GM21576 (cell line): ENCODE results near the gene C9orf72.

Experiments
- ATAC-seq: cut with Tn5 transposase; IDR thresholded peaks from one replicate; pipeline ENCODE4 v1.9.1; 2021; ENCODE audit warnings: mild to moderate bottlenecking, moderate library complexity; ENCODE audit not compliant: unreplicated experiment

Gene C9orf72

DNA sequence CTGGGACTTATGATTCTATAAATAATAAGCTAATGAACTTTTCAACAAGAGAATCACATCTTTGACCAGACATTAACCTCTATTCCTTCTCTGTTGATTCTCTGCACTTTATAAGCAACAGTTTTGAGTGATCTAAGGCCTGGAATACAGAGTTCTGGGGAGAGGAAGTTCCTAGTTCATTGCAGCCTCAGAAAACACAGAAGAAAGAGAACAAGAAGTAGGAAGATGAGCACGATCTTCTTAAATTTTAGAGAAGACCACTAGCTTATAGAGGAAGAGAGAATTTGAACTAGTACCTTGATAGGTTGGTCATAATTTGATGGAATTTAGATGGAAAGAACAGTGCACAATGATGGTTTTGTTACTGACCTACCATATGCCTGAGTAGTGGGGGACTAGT lies 8.5 kb upstream of the C9orf72 start:
- no peak for ATAC-seq

DNA sequence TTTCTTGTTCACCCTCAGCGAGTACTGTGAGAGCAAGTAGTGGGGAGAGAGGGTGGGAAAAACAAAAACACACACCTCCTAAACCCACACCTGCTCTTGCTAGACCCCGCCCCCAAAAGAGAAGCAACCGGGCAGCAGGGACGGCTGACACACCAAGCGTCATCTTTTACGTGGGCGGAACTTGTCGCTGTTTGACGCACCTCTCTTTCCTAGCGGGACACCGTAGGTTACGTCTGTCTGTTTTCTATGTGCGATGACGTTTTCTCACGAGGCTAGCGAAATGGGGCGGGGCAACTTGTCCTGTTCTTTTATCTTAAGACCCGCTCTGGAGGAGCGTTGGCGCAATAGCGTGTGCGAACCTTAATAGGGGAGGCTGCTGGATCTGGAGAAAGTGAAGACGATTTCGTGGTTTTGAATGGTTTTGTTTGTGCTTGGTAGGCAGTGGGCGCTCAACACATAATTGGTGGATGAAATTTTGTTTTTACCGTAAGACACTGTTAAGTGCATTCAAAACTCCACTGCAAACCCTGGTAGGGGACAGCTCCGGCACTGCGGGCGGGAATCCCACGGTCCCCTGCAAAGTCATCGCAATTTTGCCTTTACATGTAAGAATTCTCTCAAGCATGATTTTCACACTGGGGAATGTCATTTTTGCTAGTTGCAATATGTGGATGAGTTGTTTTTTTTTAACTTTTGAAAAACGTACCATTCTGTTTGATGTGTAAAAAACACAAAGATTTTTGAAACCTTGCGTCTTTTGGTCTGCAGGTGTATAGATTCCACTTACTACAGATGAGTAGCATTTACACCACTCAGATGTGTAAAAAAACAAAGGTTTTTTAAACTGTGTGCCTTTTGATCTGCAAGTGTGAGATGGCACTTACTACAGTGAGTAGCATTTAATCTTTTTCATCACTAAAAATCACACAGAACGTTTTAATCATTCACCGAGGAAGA lies 631 bp upstream of the C9orf72 start:
- peak; percentile 83 for ATAC-seq

DNA sequence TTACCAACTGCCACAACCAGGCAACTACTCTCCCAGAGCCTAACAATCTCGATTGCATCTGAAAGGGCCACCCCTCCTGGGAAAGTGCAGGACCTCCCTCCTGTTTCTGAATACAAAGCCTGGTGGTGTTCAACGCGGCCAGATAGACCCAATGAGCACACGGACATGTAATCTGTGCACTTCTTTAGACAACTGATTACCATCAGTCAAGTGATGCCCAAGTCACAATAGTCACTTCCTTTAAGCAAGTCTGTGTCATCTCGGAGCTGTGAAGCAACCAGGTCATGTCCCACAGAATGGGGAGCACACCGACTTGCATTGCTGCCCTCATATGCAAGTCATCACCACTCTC lies 739 bp downstream of the C9orf72 start:
- ATAC-seq: peak; percentile 44

DNA sequence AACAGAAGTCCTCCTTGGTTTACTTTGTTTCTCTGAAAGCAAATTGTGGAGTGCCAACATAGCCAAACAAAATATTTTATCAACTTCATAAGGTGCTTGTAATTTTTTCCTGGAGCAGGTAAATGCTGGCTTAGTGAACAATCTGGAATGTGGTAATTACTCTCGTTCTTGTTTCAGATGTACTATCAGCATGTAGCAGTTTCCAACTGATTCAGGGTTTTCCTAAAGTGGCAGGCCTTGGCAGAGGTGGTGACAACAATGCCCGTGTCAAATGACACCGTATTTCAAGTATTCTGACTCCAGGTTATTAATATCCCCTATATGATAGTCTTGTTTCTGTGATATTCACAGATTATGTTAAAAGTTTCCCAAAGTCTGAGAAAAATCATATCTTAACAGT lies 1.2 kb downstream of the C9orf72 start:
- no peak for ATAC-seq

DNA sequence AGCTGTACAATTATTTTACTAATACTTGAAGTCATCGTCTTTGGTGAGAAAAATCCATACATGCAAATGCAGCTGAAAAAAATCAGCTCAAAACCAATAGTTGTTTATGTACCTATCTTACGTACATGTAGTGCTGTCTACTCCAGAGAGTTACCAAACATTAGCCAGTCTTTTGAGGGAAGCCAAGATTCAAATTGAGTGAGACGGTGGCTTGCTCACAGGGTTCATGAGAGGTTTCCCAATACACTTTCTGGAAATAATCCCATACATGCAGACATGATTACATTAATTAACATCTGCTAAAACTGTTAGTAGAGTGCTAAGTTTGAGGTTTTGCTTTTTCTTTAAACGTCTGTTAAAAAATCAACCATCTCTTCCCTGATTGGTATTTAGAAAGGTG lies 2.3 kb downstream of the C9orf72 start:
- no peak for ATAC-seq

DNA sequence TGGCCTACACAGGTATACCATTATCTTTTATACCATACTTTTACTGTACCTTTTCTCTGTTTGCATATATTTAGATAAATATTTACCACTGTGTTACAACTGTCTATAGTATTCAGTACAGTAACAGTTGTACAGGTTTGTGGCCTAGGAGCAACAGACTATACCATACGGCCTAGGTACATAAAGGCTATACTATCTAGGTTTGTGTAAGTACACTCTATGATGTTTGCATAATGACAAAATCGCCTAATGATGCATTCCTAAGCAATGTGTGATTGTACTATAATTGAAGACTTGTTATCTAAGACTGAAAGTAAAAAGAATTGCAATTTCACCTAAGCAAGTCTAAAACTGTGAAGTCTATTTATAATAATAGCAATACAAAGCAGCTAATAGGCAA lies 3.9 kb downstream of the C9orf72 start:
- no peak for ATAC-seq

DNA sequence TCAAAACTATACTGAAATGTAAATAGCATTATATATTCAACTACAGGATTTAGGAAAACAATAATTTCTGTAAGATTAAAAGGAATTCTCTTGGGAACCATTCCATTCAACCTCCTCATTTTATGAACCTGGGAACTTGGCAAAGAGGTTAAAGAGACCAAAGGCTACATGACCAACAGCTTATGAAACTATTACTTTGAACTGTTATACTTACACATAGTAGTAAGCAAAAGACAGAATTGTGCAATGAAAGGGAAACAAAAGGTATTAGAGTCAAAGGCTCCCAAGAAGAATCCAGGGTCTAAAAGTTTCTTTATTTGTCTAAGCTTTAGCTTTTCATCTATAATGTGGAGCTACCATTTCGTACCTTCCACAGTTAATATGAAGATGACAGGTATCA lies 7.2 kb downstream of the C9orf72 start:
- no peak for ATAC-seq

DNA sequence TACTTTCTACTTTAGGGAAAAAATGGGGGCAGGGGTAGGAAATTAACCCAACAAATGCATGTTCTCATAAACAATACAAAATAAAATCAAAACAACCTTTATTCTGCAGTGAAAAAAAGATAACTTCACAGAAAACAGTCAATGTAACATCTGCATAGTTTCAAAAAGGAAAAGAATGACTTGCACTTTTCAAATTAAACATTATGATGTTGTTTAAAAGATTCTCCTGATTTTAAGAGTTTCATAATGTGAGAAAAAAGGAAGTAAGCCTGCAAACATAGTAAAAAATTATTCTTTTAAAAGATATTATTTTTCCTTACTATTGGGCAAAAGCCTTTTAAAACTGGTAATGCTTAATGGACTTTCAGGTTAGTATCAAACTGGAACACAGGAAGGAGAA lies 7.6 kb downstream of the C9orf72 start:
- ATAC-seq: no peak

DNA sequence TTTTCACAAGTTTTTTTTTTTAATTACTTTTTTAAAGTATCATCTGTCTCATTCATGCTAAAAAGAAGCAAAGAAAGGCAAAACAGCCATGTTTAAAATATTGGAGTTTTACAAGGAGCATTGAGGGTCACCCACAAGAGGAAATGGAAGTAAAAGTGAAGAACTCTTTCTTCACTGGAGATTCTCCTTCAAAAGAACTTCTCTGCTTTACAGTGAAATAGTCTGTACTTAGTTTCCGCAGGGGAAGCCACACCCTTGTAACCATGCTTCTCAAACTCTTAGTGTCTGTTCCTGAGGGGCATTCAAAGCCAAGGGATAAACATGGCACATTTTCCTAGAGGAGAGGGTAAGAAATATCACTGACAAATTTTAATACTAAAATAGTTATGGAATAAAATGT lies 8.6 kb downstream of the C9orf72 start:
- peak; percentile 45 for ATAC-seq

DNA sequence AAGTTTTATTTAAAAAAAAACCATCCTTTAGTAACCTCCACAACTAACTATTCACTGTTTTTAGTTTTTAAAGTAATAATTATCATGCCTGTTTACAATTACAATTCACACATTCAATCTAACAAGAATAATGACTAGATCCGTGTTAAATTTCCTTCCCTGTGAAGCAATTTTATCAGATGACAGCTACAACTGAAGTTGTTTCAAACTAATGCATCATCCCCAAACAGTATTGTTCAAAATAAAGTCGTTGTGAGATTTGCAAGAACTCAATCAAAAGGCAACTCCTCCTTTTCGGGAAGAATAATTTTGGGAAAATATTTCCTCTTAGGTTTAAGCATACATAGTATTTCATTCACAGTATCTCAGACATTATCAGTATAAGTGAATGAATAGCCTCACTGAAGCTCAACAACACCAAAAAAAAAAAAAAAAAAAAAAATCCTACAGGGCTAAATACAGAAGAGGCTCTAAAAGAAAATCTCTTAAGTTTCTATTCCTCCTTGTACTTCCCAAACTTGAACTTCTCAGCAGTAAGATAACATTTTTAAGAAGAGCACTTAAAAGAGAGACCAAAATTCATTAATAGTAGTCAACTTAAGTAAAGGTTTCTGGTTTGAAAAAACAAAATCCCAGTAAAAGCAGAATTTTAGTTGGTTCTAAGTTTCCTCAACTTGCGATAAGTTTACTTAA lies 9.4 kb downstream of the C9orf72 start:
- no peak for ATAC-seq

DNA sequence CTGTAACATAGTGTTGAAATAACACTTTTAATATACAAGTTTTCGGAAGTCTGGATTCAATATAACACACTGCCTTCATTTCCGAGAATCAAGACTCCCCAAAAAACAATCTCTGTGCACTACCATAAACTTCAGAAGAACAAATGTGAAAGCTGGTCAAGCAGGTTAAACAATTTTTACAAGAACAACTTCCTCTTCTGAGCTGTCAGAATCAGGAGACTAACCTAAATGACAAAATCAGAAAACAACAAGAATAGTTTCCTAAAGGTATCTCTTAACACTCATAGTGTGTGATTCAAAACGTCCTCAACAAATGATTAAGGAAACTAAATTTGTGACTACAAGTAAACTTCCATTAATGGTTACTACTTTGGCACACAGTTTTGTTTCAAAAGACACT lies 11.6 kb downstream of the C9orf72 start:
- peak; percentile 60 for ATAC-seq

DNA sequence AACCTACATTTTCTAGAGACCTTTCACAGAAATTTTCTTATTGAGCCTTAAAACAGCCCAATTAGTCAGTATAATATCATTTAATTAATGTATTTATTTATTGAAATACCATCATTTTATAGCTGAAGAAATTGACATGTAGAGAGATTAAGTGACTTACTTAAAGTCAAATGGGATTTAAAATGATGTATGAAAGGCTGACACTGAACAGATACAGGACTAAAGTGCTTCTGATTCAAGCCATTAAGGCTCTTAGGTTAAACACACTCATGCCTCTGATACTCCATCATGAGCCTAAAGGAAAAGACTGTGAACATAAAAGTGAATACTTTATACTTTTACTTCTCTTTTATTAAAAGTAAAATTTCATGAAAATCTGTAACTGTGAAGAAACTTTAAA lies 12.8 kb downstream of the C9orf72 start:
- ATAC-seq: no peak

DNA sequence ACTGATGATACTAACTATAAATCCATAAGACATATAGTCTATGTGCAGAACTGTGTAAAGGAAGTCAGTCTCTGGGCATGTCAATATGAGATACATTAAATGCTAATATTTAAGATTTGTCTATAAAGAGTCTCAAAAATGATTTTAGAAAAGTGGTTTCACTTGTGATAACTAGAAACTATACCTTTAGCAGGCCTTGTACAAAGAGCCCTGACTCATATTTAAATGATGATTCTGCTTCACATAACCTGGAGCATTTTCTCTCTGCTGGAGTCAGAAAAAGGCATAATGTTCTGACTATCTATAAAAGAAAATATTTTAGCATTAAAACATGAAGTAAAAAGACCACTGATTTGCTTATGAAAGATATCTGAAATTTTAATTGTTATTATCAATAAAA lies 15.0 kb downstream of the C9orf72 start:
- no peak for ATAC-seq

DNA sequence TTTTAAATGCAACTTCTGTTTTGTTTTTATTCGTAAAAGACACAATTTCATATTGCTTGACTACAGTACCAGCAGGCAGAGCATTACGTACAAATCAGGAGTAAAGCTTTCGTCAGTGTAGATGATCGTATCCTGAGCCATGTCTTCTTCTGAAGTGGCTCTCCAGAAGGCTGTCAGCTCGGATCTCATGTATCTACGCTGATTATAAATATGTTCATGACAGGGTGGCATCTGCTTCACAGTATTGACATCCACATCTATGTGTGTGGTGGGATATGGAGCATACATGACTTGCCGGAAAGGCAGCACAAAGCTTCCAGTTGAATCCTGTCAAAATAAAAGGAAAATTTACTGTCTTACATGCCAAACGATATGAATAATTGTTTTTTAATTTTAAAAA lies 16.8 kb downstream of the C9orf72 start:
- no peak for ATAC-seq

DNA sequence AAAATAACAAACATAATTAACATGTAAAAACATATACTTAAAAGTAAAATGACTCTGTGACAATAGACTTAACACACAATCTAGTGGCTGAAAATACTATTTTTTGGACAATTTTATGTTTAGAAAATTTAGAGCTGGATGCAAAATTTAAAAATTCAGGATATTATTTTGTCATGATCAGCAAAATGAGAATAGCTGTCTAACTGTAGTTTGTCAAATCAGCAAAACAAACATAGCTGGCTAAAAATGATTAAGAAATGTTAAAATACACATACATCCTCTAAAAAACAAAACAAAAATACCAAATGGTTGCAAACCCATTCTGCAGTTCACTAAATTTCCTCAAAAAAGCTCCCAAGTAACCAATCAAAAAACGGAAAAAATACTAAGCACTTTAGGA lies 18.6 kb downstream of the C9orf72 start:
- ATAC-seq: no peak

DNA sequence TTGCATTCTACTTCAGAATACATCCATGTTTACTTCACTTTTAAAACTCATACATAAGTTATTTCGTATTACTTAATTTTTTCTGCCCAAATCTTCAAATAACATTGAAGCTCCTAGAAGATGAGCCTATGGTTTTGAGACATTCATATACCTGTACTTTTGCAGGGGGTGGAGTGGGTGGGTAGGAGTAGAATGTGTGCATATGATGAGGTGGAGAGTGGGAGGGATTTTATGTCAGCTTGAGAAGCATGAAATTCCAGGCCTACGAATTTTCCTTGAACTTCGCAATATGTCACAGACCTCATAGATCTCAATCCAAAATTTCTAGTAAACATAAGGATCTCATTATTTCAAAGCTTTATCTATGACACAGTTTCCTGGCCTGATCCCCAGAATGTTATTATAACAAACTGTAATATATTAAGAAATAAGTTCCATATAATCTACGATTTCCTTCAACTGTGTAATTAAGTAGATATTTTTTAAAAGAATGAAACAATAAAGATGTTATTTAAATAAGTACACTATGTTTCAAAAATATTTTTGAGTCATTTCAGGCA lies 24.0 kb downstream of the C9orf72 start:
- ATAC-seq: no peak

DNA sequence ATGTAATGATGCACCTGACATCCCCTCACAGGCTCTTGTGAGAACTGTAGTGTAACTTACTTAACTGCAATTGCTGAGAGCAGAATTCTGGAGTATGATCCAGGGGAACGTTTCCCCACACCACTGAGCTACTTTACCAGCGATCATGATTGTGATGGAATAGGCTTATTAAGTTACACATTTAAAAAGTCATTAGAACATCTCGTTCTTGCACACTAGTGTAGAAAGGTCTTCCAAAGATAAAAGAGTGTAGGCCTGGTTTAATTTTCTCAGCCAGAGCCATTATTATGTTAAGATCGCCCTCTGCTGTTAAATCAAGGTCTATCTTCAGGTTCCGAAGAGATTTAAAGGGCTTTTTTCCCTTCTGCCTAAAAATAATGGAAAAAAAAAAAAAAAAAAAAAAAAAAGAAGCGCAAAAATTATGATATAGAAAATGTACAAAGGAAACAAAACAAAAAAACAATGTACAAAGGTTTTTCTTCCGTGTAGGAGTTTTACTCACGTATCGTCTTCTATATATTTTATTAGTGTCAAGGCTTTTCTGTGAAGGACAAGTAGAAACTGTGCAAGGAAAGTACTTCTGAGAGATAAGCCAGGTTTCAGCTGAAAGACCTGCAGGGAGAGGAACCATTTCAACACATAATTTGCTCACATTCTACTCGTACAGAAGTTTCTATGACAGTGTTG lies 25.1 kb downstream of the C9orf72 start:
- no peak for ATAC-seq

DNA sequence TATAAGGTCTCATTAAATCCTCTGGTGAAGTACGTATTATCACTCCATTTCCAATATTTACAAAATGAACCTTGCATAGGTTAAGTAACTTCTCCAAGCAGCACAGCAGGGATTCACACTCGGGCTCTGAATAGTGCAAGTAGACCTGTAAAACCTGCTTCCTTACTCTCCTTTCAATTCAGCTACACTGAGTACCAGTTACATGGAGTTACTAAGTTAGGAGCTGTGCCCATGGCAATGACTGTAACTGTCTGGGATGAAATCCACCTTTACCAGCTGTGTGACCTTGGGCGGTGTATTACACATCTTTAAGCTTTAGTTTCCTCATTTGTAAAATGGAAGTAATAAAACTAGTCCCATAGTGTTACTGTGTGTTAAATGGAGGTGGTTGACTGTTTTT lies 27.8 kb downstream of the C9orf72 start:
- no peak for ATAC-seq

DNA sequence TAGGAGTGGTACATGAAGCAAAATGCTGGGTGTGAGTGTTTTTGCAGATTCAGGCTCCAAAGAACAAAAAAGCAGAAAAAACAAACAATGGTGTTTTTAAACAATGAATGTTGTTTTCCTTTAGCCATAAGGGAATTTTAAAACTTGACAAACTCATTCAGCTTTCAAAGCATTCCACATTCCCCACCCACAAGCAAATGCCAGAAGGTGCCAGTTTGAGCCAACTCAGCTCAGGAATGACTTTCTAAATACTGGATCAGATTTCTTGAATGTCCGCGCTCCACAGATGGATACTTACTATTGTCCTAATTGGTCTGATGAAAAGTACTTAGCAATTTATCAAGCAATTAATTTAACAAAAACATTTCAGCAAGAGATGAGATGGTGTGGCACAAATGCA lies 30.8 kb downstream of the C9orf72 start:
- ATAC-seq: no peak

DNA sequence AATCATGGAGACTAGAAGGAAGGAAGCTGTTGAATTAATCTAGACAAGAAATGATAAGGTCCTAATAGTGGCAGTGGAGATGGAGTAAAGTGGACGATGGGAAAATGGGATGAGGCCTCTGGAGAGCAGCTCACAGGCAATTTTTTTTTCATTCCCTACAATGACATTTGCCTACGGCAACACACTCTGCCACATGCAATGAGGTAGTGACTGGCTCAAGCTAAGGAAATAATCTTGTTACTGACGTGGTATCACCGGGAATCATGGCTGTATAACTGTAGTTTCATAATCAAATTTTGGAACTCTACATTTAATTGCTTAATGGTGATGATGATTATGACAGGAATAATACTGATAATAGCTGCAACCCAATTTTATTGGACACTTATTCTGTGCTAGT lies 31.5 kb downstream of the C9orf72 start:
- ATAC-seq: no peak

DNA sequence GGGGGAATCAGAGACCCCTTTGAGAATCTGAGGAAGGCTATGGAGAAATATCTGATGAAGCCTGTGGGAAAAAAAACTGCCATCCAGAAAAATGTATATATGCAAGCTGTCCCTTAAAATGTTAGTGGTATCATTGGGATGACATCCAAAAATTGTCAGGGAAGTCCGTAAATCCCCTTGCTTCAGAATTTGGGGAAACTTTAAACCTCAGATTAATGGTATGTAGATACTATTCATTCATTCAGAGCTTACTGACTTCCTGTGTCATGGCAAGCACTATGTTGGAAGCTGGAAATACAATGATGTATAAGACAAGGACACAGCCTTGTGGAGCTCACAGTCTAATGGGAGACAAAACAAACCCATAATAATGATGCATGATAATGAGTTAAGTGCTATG lies 32.8 kb downstream of the C9orf72 start:
- ATAC-seq: no peak
